Transverse colon (tissue), 4 donors: ENCODE measurements around the gene PROM2. TPM values are rescaled to one million over a fixed set of nuclear protein-coding genes. Genes with fewer than 3 reads are reported as not detected.

Source experiments
- DNase-seq: peaks from one replicate; pipeline ENCODE4 v3.0.0-alpha.2; 2019
- H3K27ac ChIP-seq, 4 donors: fragments of 200-600 bp; sonication (generic); 2 replicates each; pipeline ENCODE4 v1.5.1; 2016 to 2018; ENCODE audit warnings: inconsistent platforms in 4 of 4
- H3K27me3 ChIP-seq: fragments of 200-600 bp; sonication (generic); 2 replicates; pipeline ENCODE4 v1.5.1; 2017; ENCODE audit warnings: inconsistent platforms
- H3K36me3 ChIP-seq, 4 donors: fragments of 200-600 bp; sonication (generic); 2 replicates each; pipeline ENCODE4 v1.5.1; 2017 to 2019; ENCODE audit warnings: inconsistent platforms in 4 of 4
- H3K4me1 ChIP-seq, 4 donors: fragments of 200-600 bp; sonication (generic); 2 replicates each; pipeline ENCODE4 v1.5.1; 2017 to 2020; ENCODE audit warnings: inconsistent platforms in 4 of 4
- H3K4me3 ChIP-seq, 4 donors: fragments of 200-600 bp; sonication (generic); 1 replicate in 1 of 4; 2 replicates in 3 of 4; pipeline versions ENCODE4 v1.5.1 to v1.6.1; 2017 to 2019; ENCODE audit warnings: inconsistent platforms in 4 of 4
- H3K9me3 ChIP-seq, 2 donors: fragments of 200-600 bp; sonication (generic); 2 replicates each; pipeline ENCODE4 v1.5.1; 2017 to 2019; ENCODE audit warnings: inconsistent platforms in 2 of 2
- EP300 ChIP-seq: sonication (generic); formaldehyde crosslinking; IDR thresholded peaks from one replicate; pipeline ENCODE4 v1.6.1; 2017; ENCODE audit warnings: antibody characterized with exemption, low read depth
- POLR2A ChIP-seq: fragments of 450-650 bp; IDR thresholded peaks from one replicate; pipeline ENCODE4 v1.6.1; 2016; ENCODE audit warnings: antibody characterized with exemption, mild to moderate bottlenecking, moderate library complexity
- POLR2AphosphoS5 ChIP-seq, 3 donors: sonication (generic); formaldehyde crosslinking; IDR thresholded peaks; one replicate each; pipeline ENCODE4 v1.6.1; 2016; ENCODE audit warnings: antibody characterized with exemption in 3 of 3
- WGBS, 2 donors: methylation state at CpG; one replicate each; pipeline ENCODE4 v1.1.5; 2018; ENCODE audit warnings: low coverage in 1 of 2; 5-methylcytosine and 5-hydroxymethylcytosine counted together
- in situ Hi-C, 4 donors: fragments of 200-750 bp; cut with MboI; loops; one replicate each; pipeline versions ENCODE4 v1.15.0 to v1.15.1; 2017; ENCODE audit warnings: low sequenced_read_pairs in 3 of 4, low pct_ligation_motif_present in 1 of 4, low pct_unique_long_range_greater_than_20kb in 1 of 4
- intact Hi-C: fragments of 100-400 bp; cut with DNase I; formaldehyde crosslinking; loops from one replicate; pipeline ENCODE4 v1.15.1; 2023; ENCODE audit warnings: low total_unique reads
- total RNA-seq, 4 donors: library from RNA; depleted of rRNA; stranded (reverse); fragments of >200 nt; gene quantifications; one replicate each; pipeline ENCODE4 v1.1.0, GENCODE V29; 2016
- TF ChIP-seq, protein P1 (sequence below), 5 experiments: fragments of 200-600 bp in 3 of 5; fragments of 450-650 bp in 2 of 5; sonication (generic) in 3 of 5; IDR thresholded peaks; 1 replicate in 2 of 5; 2 replicates in 3 of 5; pipeline ENCODE4 v1.5.1; 2016 to 2017; ENCODE audit warnings: antibody characterized with exemption in 5 of 5, inconsistent platforms in 3 of 5, mild to moderate bottlenecking in 2 of 5, moderate library complexity in 1 of 5

The PROM2 gene
- total RNA-seq, 4 donors from 2014 or later = 20.2 to 46.6 (median 28.6) TPM

DNA sequence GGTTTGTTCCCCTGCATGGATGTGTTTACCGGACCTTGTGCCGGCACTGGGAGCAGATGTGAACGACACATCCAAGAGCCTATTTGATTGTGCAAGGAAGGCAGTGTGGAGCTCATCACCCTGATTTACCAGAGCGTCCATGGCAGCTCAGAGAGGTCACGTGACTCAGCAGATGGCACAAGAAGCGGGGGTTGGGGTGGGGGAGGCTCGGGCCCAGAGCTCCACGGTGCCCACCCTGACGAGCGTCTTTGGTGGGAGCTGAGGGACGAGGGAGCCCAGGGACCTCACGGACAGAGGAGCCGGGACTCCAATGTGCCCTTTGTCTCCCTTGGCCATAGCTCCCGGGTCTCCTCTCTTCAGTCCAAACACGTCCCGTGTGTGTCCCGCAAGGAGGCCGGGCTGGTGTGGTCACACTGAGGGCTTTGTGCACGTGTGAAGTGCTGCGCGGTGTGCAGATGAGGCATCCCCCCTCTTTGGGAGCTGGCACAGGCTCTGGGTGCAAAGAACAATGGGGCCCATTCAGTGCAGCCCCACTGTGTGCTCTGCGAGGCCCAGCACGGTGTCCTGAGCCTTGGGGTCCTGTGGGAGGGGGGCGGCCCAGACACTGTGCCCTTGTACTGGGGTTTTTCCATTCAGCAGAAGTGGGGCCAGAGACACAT, 38.4 kb downstream of the PROM2 start:
- no peak for TF ChIP-seq POLR2AphosphoS5 (IDR thresholded peaks at IDR 0.05)
- TF ChIP-seq, protein P1, sequence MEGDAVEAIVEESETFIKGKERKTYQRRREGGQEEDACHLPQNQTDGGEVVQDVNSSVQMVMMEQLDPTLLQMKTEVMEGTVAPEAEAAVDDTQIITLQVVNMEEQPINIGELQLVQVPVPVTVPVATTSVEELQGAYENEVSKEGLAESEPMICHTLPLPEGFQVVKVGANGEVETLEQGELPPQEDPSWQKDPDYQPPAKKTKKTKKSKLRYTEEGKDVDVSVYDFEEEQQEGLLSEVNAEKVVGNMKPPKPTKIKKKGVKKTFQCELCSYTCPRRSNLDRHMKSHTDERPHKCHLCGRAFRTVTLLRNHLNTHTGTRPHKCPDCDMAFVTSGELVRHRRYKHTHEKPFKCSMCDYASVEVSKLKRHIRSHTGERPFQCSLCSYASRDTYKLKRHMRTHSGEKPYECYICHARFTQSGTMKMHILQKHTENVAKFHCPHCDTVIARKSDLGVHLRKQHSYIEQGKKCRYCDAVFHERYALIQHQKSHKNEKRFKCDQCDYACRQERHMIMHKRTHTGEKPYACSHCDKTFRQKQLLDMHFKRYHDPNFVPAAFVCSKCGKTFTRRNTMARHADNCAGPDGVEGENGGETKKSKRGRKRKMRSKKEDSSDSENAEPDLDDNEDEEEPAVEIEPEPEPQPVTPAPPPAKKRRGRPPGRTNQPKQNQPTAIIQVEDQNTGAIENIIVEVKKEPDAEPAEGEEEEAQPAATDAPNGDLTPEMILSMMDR (IDR thresholded peaks at IDR 0.05) = no peak
- Histone ChIP-seq H3K27ac (no peak overlapping the region), H3K4me1 (no peaks in the 10 kb centered on the region), H3K27me3 (no peaks in the 10 kb centered on the region), H3K36me3 (no peaks in the 10 kb centered on the region), H3K4me3 (no peak overlapping the region), H3K9me3 (no peaks in the 10 kb centered on the region)
- WGBS, 2 donors = 88% methylated on average over 24 of the region's 24 CpGs; no CpG with 5 or more reads in 1 of the 2 donors
- intact Hi-C loops (no loop called here), in situ Hi-C loops (loop anchor here in 1 of 4 donors (10.0 kb wide), 1 partner anchor 88 kb away; no protein-coding TSS in a partner anchor)
- DNase-seq = no peak

DNA sequence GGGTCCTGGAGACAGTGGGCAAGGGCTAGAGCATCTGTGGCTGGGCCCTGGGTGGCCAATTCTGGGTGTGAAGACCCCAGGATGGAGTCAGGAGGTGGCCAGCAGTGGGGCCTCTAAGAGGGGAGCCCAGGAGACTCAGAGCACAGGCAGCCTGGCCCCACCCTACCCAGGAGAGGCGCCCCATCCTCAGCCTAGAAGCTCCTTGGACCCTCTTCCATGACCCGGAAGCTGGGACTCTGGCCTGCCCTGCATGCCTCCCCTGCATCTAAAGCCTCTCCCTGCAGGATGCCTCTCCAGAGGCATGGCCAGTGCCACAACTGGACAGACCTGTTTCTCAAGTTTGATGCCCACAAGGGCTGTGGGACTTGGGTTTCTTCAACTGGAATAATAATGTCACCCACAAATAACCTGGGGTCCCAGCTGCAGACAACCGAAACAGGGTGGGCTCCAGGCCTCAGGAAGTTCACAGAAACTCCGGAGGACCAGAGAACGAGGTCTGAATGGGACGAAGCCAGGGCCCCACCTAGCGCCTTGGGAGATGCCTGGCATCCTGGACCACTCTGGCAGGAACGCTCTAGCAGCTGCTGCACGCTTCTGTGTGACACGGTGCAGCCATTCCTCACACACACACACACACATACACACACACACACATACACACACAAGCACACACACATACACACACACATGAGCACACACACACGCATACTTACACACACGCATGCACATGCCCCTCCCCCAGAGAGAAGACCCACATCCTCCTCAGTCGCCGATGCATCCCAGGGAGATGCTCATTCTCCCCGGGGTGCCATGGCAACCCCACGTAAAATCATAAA, 39.3 kb downstream of the PROM2 start:
- WGBS, 2 donors = 79% methylated on average over 16 of the region's 16 CpGs; no CpG with 5 or more reads in 1 of the 2 donors
- no peaks in the 10 kb centered on the region for H3K36me3 ChIP-seq
- H3K4me3 ChIP-seq = no peak overlapping the region
- in situ Hi-C loops (loop anchor here in 1 of 4 donors (10.0 kb wide), 1 partner anchor 89 kb away; no protein-coding TSS in a partner anchor), intact Hi-C loops (no loop called here)
- no peaks in the 10 kb centered on the region for H3K27me3 ChIP-seq
- H3K27ac ChIP-seq = no peak overlapping the region
- no peaks in the 10 kb centered on the region for H3K4me1 ChIP-seq
- H3K9me3 ChIP-seq = no peaks in the 10 kb centered on the region
- no peak for TF ChIP-seq POLR2AphosphoS5 (IDR thresholded peaks at IDR 0.05)
- TF ChIP-seq, protein P1 (IDR thresholded peaks at IDR 0.05) = no peak
- no peak for DNase-seq

DNA sequence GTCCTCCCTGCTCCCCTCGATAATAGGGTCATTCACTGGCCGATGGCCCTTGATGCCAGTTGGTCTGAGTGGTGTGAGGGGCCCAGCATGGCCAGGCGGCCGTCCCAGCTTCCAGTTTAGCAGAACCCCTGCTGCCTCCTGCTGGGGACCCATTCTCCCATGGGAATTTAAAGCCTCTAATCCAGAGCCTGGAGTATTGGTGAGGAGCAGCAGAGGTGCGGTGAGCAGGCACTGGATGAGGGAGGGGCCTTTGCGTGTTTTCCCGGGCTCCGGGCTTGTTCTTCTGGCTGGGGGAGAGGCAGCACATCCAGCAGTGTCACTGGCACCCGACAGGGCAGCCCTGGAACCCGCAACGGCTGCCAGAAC, 40.3 kb downstream of the PROM2 start:
- Histone ChIP-seq H3K36me3 (no peaks in the 10 kb centered on the region), H3K4me1 (no peaks in the 10 kb centered on the region), H3K4me3 (no peak overlapping the region), H3K9me3 (no peaks in the 10 kb centered on the region), H3K27me3 (no peaks in the 10 kb centered on the region), H3K27ac (no peak overlapping the region)
- TF ChIP-seq POLR2AphosphoS5 (IDR thresholded peaks at IDR 0.05) (no peak), EP300 (no peak), POLR2A (no peak)
- TF ChIP-seq, protein P1 (IDR thresholded peaks at IDR 0.05) = no peak
- in situ Hi-C loops = loop anchor here in 1 of 4 donors (10.0 kb wide), 1 partner anchor 90 kb away; no protein-coding TSS in a partner anchor
- DNase-seq = no peak
- 73% methylated on average over 11 of the region's 11 CpGs; no CpG with 5 or more reads in 1 of the 2 donors for WGBS, 2 donors
- intact Hi-C loops = no loop called here

DNA sequence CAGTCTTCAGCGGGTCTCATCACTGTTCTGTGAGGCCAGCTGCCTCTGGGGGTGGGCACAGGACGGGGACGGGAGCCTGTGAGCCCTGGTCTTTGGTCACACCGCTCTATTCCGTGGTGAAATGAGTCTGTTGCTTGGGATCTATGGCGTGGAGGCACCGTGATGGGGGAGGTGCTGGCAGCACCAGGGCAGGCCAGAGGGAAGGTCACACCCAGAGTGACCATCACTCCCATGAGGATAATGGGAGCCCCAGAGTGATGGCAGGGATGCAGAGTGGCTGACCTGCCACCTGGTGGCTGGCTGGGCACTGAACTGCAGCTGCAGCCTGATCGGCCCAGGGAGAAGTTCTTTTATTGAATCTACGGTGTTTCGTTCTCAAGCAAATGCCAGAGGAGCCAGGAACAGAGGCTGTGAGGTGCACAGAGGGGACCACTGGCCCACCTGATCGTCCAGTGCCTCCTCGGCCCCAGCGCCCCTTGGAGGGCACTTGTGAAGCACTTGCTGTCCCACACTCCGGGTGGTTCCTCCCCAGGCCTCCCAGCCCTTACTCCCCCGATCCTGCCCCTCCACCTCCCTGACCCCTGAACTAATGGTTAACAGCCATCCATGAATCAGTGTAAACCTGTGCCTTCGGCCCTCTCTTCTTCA, 40.8 kb downstream of the PROM2 start:
- TF ChIP-seq, protein P1 (IDR thresholded peaks at IDR 0.05) = peak; percentile 47 to 79 (median 67)
- no peak for TF ChIP-seq EP300
- intact Hi-C loops = no loop called here
- Histone ChIP-seq H3K27ac (no peak overlapping the region), H3K4me3 (no peak overlapping the region), H3K27me3 (no peaks in the 10 kb centered on the region), H3K36me3 (no peaks in the 10 kb centered on the region), H3K4me1 (no peaks in the 10 kb centered on the region), H3K9me3 (no peaks in the 10 kb centered on the region)
- peak; percentile 54 for DNase-seq
- 45 to 68% methylated on average over 7 to 16 of the region's 16 CpGs for WGBS, 2 donors
- in situ Hi-C loops = loop anchor here in 1 of 4 donors (10.0 kb wide), 1 partner anchor 90 kb away; no protein-coding TSS in a partner anchor
